GM19240 (cell line): ENCODE results near the gene PARD3B.

ENCODE experiments used
- DNase-seq: peaks from one replicate; pipeline ENCODE4 v3.0.0; 2011; ENCODE audit warnings: low spot score; ENCODE audit not compliant: insufficient read length

PARD3B gene

GRCh38 chr2:205259121-205259520, 713.8 kb downstream of the PARD3B start:
- DNase-seq, result no peak

- DNase-seq, result no peak
These were observed 716.3 kb downstream of the PARD3B start for GRCh38 chr2:205261516-205262020.

DNA sequence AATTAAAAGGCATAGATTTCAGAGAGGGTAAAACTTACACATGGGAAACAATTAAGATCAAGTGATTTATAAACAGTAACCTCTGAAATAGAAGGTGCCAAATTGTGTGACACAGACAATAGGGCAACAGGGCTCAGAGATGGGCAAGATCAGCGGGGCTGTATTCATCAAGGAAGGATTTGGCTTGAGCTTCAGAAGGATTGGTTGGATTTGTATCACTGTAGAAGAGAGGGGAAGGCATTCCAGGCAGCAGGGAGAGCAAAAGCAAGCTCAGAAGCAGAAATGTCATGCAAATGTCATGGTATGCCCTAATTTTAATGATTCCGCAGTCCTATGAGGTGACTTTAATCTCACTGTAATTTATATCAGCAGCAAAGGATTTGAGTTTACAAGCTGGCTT, 722.0 kb downstream of the PARD3B start:
- no peak for DNase-seq

- DNase-seq, result no peak
These were observed 725.4 kb downstream of the PARD3B start for GRCh38 chr2:205270689-205271088.

- DNase-seq, result no peak
These were observed 727.9 kb downstream of the PARD3B start for GRCh38 chr2:205273148-205273547.

- DNase-seq, result no peak
These were observed 728.4 kb downstream of the PARD3B start for GRCh38 chr2:205273627-205274026.

DNA sequence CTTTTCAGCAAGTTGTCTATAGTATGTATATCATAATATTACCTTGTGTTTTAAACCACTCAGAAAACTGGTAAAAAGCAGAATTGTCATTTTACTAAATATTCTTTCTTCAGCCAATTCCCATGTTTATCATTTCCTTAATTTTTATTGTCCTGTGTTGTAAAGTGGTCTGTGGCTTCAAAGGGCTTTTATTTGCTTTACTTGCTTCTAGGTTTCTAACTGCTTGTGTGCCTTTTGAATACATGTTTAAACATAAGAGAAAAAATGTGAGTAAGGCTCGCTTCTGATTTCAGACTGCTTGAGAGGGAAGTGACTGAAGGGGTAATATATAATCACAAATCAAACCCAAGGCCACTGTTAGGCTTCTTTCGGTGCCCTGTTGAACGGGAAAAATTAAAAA, 729.5 kb downstream of the PARD3B start:
- DNase-seq, result no peak

GRCh38 chr2:205276116-205276777, 731.0 kb downstream of the PARD3B start:
- DNase-seq, result no peak

DNA sequence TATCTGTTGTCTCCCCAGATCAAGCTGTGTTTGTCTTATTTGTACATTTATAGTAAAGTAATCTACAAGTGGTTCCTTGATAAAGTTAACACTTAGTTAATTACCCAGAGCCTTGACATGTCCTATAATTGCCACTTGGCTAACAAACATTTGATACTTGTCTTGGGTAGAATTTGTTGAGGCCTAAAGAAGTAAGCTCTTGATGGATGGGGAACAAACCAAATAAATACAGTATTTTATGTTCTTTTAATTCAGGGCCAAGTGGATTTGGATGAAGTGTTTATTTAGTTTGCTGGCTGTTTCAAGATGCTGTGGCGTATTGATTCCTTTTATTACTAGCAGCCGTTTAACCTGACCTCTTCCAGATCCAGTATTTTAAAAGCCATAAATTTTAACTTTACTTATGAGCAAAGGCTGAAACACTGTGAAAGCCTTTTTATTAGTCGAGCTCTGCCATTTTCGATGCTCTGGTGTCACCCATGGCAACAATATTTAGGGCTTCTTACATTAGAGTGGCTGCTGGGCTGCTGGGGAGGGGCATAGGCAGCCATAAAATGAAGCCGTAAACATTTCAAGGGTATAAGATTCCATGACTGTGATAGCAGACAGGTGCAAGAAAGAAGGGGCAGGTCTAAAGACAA, 735.4 kb downstream of the PARD3B start:
- no peak for DNase-seq

GRCh38 chr2:205283736-205284270, 738.5 kb downstream of the PARD3B start:
- no peak for DNase-seq

DNA sequence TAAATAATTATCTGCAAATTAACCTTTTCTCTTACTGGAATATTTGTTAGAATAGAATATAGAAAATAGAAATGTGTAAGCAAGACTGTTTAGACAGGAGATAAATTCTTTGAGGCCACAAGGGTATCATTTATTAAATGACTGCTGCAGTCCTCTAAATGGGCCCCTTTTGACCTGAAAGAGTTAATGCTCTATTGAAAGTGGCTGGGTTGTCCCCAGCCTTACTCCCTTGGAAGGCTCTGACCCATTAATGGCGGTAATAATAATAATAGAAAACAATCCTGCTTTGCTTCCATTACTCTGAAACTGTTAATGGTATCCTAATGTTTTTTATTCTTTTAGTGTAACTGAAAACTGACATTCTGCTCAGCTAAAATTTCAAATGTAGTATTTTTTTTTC, 739.1 kb downstream of the PARD3B start:
- no peak for DNase-seq

DNA sequence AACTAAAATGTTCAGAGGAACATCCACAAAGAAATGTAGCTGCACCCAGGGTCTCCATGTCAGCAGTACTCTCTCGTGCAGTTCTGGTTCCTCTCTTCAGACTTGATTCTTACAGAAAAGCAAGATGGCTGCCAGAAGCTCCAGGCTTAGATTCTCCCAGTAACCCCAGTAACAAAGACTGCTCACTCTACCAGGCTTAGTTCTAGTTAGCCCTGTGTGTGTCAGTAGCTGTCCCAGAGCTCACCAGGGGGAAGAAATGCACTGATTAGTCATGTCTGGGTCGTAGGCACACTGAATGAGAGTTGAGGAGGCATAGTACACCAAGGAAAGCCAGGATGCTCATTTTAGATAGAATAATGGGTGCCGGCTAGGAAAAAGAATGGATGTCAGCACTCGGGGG, 742.0 kb downstream of the PARD3B start:
- no peak for DNase-seq

DNA sequence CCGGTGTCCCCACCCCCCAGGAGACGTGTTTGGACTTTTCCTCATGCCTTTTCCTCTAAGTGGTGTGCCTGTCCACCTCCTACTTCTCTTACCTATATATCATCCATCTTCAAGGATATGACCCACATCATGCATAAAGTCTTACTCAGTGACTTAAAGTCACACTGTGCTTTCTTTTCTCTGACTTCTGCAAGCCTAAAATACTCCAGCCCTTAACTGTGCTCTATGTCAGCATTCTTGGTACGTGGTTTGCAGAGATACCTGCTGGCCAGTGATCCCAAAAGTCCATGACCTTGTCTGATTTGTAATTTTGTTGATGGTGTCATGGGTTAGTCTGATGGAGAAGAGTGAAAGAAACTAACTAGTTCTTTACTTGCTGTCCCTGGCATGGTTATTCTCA, 743.4 kb downstream of the PARD3B start:
- DNase-seq, result no peak

DNA sequence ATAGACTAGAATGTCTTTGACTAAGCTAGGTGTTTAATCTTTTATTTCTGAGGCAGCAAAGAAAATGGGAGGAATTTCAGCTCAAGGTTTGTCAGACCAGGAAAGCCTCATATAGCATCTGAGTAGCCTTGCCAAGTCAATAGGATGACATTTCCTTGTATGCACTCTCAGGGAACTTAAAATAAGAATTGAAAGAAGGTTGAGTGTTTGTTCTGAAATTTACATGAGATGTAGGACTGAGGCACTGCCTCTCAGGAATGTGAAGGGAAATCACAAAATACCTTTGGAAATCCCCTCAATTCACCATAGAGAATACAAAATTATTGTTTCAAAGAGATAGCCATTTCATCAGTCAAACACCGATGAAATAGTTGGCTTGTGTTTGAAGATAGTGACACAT, 745.0 kb downstream of the PARD3B start:
- DNase-seq, result no peak

- no peak for DNase-seq
These were observed 747.5 kb downstream of the PARD3B start for GRCh38 chr2:205292665-205293295.

DNA sequence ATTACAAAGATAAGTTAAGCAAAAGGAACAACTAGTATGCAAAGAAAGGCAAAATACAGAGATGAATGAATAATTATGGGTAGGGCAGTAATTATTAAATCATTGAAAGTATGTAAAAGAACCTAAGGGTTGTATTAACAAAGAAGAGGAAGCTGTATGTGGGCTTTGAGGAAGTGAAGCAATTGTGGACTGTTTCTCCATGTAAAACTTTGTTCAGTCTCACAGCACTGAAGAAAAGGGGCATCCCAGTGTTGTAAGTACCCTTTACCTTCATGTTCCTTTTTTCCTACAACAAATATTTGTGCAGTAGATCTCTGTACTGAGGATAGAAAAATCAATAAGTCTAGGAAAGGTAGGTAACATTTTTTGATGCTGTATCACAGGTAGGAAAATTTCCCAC, 748.3 kb downstream of the PARD3B start:
- no peak for DNase-seq

DNA sequence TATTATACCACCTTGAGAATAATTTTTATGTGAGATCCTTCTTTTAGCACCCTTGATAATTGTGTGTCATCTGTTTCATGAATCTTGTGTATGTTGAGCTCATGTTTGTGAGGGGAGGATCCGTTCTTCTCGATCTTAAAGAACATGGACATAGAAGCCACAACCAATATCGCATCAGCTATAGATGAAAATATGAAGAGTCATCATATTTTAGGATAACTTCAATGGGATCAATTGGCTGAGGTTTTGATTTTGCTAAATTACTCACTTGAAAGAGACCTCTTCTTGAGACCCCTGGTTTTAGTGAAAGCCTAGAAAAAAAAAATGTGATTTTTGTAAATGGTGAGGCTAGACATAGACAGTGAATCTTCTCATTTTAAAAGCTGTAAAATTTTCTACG, 751.7 kb downstream of the PARD3B start:
- DNase-seq, result no peak

DNA sequence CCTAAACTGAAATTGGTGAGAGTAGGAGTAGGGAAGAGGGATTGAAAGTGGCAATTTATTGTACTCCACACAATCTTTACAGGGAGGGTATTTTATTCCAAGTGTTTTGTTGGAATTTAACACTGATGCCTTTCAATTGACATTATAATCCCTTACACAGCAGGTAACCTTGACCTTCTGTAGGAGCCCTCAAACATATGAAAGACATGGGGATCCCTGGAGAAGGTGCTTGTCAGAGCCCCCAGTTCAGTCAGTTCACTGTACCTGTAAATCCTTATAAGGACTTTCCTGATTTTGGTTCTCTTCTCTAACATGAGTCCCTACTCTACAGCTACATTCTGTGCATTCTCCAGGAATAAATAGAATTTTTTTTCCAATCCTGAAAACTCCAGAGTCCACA, 752.1 kb downstream of the PARD3B start:
- DNase-seq, result no peak

- no peak for DNase-seq
These were observed 752.6 kb downstream of the PARD3B start for GRCh38 chr2:205297846-205298245.

DNA sequence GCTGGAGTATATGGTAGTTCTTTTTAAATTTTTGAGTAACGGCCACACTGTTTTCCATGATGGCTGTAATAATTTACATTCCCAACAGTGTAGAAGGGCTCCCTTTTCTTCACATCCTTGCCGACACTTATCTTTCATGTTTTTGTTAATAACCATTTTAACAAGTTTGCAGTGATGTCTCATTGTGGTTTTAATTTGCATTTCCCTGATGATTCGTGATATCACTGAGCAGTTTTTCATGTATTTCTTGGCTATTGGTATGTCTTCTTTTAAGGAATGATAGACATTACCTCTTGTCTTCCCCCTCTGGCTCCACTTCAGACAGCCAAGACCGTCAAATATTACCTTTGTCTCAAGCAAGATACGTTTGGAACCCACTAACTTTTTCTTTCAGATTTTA, 765.9 kb downstream of the PARD3B start:
- no peak for DNase-seq

- DNase-seq, result no peak
These were observed 776.0 kb downstream of the PARD3B start for GRCh38 chr2:205321231-205321630.

- no peak for DNase-seq
These were observed 778.7 kb downstream of the PARD3B start for GRCh38 chr2:205323929-205324328.
